ENCODE data around the gene ADAMTSL5. TPM values are rescaled to one million over a fixed set of nuclear protein-coding genes. Genes with fewer than 3 reads are reported as not detected.

The ADAMTSL5 gene
- total RNA-seq, 4 donors from 2014 or later: 2.6 to 3.7 (median 2.7) TPM; not detected in 1

DNA sequence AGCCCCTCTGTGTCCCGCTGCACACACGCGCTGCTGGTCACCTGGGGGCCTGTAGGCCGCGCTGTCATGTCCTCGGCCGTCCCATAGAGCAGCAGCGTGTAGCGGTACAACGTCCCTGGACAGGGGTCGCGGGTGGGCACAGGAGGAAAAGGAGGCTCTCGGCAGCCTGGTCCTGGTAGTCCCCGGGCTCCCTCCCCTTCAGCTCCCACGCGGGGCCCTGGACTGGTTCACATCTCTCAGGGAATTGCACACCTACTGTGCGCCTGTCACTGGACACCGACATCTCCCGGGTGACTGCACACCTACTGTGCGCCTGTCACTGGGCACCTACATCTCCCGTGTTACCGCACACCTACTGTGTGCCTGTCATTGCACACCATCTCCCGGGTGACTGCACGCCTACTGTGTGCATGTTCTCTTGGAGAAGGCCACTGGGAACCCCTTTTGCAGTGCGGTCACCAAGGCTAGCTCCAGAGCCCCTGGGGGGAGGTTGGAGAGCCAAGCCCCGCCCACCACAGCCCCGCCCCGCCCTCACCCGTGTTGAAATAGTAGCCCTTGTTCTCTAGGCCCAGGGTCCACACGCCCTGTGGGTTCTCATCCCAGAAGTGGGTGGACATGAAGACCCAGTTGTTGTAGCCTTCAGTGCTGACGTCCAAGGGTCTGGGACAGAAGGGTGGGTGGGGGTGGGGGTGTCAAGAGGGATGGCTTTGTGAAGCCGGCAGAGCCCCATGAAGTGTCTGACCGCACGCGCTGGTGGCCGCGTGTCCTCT, 30.3 kb downstream of the ADAMTSL5 start:
- DNase-seq: no peak
- Histone ChIP-seq H3K27me3 (no peaks in the 10 kb centered on the region), H3K4me3 (no peak overlapping the region), H3K27ac (no peak overlapping the region), H3K4me1 (peaks cover 10 to 21% (median 15%) of the 10 kb centered on the region in 4 donors), H3K9me3 (no peaks in the 10 kb centered on the region), H3K36me3 (no peaks in the 10 kb centered on the region)
- TF ChIP-seq POLR2A (IDR thresholded peaks at IDR 0.05) (no peak), EP300 (IDR thresholded peaks at IDR 0.05; ENCODE audit: low read depth) (no peak), POLR2AphosphoS5 (IDR thresholded peaks at IDR 0.05) (no peak)
- TF ChIP-seq, protein P1, sequence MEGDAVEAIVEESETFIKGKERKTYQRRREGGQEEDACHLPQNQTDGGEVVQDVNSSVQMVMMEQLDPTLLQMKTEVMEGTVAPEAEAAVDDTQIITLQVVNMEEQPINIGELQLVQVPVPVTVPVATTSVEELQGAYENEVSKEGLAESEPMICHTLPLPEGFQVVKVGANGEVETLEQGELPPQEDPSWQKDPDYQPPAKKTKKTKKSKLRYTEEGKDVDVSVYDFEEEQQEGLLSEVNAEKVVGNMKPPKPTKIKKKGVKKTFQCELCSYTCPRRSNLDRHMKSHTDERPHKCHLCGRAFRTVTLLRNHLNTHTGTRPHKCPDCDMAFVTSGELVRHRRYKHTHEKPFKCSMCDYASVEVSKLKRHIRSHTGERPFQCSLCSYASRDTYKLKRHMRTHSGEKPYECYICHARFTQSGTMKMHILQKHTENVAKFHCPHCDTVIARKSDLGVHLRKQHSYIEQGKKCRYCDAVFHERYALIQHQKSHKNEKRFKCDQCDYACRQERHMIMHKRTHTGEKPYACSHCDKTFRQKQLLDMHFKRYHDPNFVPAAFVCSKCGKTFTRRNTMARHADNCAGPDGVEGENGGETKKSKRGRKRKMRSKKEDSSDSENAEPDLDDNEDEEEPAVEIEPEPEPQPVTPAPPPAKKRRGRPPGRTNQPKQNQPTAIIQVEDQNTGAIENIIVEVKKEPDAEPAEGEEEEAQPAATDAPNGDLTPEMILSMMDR (IDR thresholded peaks at IDR 0.05): no peak
- 84% methylated on average over 34 of the region's 37 CpGs; no CpG with 5 or more reads in 1 of the 2 donors for WGBS, 2 donors (ENCODE audit: low coverage in 1 of 2)
- intact Hi-C loops (cut with DNase I; ENCODE audit: low total_unique reads) (no loop called here), in situ Hi-C loops (cut with MboI; ENCODE audit: low pct_ligation_motif_present in 1 of 4, low pct_unique_long_range_greater_than_20kb in 1 of 4, low sequenced_read_pairs in 3 of 4) (no loop called here)

DNA sequence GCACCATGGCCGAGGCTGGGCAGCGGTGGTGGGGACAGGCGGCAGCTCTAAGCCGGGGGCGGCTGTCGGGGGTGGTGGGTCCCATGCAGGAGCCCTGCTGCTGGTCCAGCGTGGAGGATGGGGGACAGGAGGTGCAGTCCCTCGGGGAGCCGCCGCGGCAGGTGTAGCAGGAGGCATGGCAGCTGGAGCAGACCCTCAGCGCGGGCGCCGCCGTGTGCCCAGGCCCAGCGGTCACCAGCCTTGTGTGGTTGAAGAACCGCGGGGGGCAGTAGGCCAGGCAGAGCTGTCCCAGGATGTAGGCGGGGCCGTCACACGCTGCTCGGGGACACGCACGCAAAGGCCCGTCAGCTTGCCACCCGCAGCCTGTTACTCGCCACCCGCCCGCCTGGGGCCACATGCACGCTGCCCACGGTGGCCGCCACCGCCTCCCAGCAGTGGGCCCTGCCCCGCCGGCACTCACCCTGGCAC, 30.9 kb downstream of the ADAMTSL5 start:
- no peaks in the 10 kb centered on the region for H3K36me3 ChIP-seq
- H3K27ac ChIP-seq: no peak overlapping the region
- H3K4me3 ChIP-seq: no peak overlapping the region
- TF ChIP-seq POLR2AphosphoS5 (IDR thresholded peaks at IDR 0.05) (no peak), EP300 (IDR thresholded peaks at IDR 0.05; ENCODE audit: low read depth) (no peak), POLR2A (IDR thresholded peaks at IDR 0.05) (no peak)
- TF ChIP-seq, protein P1 (IDR thresholded peaks at IDR 0.05): no peak
- no peaks in the 10 kb centered on the region for H3K9me3 ChIP-seq
- DNase-seq: no peak
- in situ Hi-C loops (cut with MboI; ENCODE audit: low pct_ligation_motif_present in 1 of 4, low pct_unique_long_range_greater_than_20kb in 1 of 4, low sequenced_read_pairs in 3 of 4): no loop called here
- intact Hi-C loops (cut with DNase I; ENCODE audit: low total_unique reads): no loop called here
- peaks cover 10 to 25% (median 20%) of the 10 kb centered on the region in 4 donors for H3K4me1 ChIP-seq
- no peaks in the 10 kb centered on the region for H3K27me3 ChIP-seq
- 90% methylated on average over 19 of the region's 36 CpGs; no CpG with 5 or more reads in 1 of the 2 donors for WGBS, 2 donors (ENCODE audit: low coverage in 1 of 2)

DNA sequence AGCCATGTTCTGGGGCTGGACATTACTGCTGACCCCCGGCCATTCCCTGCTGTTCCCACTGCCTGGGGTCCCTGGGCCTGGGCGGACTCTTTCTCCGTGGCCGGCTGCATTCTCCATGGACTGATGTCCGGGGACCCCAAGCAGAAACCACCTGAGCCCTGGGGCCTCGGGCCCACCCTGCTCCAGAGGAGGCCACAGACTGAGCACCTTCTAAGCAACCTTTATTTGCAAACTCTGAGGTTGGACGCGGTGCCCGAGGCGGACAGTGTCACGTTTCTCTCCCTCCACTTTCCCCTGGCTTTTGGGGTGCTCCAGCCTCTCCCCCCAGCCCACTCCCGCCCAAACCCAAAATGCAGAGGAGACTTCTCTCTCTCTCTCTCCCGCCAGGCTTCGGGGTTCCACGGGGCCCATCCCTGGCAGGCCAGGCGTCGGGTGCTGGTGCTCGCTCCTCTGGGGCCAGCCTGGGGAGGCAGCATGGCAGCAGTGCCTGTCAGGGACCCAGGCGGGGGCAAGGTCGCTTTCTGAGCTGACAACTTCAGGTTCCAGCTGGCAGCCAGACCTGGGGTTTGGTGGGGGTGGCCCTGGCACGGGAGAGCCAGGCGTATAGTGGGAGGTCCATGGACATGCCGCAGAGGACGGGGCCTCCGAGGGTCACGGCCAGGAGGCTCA, 31.5 kb downstream of the ADAMTSL5 start:
- Histone ChIP-seq H3K27me3 (no peaks in the 10 kb centered on the region), H3K4me1 (peaks cover 10 to 25% (median 20%) of the 10 kb centered on the region in 4 donors), H3K36me3 (peaks cover 0 to under 1% (median 0%) of the 10 kb centered on the region in 4 donors), H3K27ac (no peak overlapping the region), H3K9me3 (no peaks in the 10 kb centered on the region), H3K4me3 (no peak overlapping the region)
- in situ Hi-C loops (cut with MboI; ENCODE audit: low pct_ligation_motif_present in 1 of 4, low pct_unique_long_range_greater_than_20kb in 1 of 4, low sequenced_read_pairs in 3 of 4): no loop called here
- intact Hi-C loops (cut with DNase I; ENCODE audit: low total_unique reads): no loop called here
- DNase-seq: no peak
- 86% methylated on average over 26 of the region's 26 CpGs; no CpG with 5 or more reads in 1 of the 2 donors for WGBS, 2 donors (ENCODE audit: low coverage in 1 of 2)
- TF ChIP-seq POLR2AphosphoS5 (IDR thresholded peaks at IDR 0.05) (no peak), POLR2A (IDR thresholded peaks at IDR 0.05) (no peak), EP300 (IDR thresholded peaks at IDR 0.05; ENCODE audit: low read depth) (no peak)
- TF ChIP-seq, protein P1 (IDR thresholded peaks at IDR 0.05): no peak

Measured in transverse colon (tissue), 4 donors.